HG03135 (cell line): ENCODE data around the gene RBP3.

Experiments
- ATAC-seq: cut with Tn5 transposase; IDR thresholded peaks from one replicate; pipeline ENCODE4 v1.9.1; 2021; ENCODE audit warnings: mild to moderate bottlenecking, moderate library complexity; ENCODE audit not compliant: unreplicated experiment

RBP3 gene

DNA sequence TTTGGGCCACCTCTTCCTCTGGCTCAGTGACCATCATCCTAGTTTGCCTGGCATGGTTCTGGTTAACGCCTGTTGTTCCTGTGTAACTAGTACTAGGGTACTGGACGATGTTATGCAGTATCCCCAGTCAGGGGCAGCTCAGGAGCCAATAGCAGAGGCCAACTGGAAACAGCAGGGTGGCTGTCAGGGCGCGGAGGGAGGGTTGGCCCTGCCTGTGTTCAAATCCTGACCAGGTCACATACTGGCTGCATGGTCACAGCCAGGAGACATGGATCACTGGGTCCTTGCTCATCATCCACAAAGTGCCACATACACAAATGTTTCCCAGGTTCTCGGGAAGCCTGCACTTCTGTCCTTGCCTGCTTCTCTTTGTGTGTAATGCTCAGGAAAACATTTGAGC lies 12.3 kb upstream of the RBP3 start:
- ATAC-seq = no peak

DNA sequence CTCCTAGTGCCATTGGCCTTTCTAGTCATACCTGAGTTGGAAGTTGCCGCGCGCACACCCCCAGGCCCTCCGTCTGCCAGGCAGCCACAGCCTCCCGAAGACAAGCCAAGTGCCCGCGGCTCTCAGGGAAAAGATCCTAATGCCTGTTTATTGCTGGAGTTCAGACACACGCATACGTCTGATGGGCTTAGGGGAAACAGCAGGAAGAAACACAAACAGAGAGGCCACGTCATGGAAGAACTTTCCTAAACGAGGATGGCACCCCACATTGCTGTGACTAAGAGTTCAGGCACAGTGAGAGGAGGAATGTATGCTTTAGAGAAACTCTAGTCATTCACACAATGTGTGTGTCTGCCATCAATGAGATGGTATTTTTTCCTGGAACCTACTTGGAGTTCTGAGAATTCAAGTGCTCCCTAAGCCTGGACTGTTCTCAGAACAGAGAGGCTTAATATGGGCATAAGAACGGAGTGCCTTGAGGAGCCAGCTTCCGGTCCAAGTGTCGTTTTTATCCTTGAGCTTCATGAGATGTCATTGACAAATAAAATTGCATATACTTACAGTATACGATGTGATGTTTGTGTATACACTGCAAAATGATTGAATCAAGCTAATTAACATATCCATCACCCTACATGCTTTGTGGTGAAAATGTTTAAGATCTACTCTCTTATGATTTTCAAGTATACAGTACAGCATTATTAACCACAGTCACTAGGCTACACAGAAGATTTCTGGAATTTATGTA lies 11.6 kb upstream of the RBP3 start:
- no peak for ATAC-seq

- ATAC-seq = no peak
Measured at GRCh38 chr10:47337310-47337709, 10.9 kb upstream of the RBP3 start.

DNA sequence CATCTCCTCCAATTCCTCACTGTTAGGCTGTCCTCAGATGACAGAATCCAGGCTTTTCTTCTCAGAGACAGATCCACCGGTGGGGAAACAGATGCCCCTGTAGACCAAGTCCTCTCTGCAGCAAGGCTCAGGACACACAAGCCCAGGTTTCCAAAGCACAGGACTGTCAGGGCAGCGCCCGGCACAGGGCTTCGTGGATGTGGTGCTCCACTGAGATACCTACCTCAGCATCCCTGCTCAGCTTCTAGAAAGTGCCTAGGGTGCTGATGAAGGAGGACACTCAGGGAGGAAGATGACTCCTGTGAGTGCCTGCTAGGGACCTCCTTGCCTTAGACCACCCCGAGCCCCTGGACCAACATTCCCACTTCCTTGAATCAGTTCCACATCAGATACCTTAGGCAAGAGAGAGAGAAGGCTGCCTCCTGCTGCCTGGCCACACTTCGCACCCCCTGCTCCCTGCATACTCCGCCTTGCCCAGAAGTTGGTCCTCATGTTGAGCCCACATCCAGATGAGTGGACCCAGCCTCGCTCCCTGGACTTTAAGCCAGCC lies 8.9 kb upstream of the RBP3 start:
- ATAC-seq = no peak

DNA sequence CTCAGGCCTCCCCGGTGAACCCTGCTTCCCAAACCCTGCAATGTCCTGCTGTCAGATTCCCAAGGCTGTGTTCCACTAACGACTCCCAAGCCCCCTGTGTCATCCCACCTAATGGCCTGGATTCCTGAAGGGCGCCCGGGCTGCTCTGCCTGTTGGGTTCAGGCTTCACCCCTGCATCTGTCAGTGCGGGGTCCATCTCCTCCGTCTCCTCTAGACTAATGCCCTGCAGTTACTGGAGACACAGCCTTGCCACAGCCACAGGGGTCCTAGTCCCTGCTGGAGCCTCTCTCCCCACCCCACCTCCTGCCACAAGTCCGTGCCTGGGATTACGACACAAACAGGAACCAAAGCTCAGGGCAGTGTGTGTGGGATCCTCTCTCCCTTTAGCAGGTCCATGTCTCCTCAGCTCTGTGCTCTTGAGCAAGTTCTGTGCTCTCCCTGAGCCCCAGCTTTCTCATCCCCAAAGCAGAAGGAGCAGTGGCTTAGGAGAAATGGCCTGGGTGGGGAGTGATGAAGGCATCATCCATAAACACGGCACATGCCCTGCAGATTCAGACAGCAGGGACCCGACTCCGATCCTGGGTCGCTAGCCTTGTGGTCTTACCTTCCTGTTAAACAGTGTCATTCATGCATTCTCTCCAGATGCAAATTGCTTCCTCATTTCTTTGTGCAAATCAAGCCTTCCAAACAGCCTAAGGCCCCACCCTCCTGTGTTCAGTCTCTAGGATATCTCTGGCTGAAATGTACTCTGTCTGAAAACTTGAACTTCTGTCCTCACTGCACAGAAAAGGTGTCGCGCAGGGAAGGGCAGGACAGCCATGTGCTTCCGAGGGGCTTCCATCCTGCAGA lies 8.2 kb upstream of the RBP3 start:
- no peak for ATAC-seq

DNA sequence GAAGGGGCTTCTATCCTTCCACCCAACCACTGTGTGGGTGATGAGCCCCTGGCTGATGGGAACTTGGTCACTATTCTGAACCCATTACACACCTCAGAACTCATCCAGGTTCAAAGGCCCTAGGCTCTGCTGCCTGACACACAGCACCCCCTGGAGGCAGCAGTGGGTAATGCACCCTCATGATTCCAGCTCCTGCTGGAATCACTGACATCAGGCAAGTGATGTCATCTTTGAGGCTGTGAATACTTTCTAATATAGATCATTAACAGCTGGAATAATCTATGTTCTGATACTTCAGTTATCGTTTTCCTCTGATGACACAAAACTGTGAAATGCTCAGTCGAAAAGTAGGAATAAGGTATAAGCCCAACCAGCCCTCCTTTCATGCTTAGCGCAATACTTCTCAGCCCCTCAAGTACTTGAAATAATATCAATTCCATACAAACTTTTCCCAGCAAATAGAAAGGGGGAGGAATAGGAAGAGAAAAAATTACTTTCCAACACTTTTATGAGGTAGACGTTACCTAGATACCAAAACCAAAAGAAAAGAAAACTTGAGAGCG lies 7.5 kb upstream of the RBP3 start:
- no peak for ATAC-seq

- ATAC-seq = no peak
Measured at GRCh38 chr10:47344996-47345870, 2.9 kb upstream of the RBP3 start.

GRCh38 chr10:47346581-47347302 lies 1.4 kb upstream of the RBP3 start:
- ATAC-seq = no peak

- ATAC-seq = no peak
Measured at GRCh38 chr10:47347303-47347675, 874 bp upstream of the RBP3 start.

DNA sequence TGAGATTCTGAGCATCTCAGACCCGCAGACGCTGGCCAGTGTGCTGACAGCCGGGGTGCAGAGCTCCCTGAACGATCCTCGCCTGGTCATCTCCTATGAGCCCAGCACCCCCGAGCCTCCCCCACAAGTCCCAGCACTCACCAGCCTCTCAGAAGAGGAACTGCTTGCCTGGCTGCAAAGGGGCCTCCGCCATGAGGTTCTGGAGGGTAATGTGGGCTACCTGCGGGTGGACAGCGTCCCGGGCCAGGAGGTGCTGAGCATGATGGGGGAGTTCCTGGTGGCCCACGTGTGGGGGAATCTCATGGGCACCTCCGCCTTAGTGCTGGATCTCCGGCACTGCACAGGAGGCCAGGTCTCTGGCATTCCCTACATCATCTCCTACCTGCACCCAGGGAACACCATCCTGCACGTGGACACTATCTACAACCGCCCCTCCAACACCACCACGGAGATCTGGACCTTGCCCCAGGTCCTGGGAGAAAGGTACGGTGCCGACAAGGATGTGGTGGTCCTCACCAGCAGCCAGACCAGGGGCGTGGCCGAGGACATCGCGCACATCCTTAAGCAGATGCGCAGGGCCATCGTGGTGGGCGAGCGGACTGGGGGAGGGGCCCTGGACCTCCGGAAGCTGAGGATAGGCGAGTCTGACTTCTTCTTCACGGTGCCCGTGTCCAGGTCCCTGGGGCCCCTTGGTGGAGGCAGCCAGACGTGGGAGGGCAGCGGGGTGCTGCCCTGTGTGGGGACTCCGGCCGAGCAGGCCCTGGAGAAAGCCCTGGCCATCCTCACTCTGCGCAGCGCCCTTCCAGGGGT lies 703 bp downstream of the RBP3 start:
- no peak for ATAC-seq

DNA sequence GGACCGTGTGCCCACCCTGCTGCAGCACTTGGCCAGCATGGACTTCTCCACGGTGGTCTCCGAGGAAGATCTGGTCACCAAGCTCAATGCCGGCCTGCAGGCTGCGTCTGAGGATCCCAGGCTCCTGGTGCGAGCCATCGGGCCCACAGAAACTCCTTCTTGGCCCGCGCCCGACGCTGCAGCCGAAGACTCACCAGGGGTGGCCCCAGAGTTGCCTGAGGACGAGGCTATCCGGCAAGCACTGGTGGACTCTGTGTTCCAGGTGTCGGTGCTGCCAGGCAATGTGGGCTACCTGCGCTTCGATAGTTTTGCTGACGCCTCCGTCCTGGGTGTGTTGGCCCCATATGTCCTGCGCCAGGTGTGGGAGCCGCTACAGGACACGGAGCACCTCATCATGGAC lies 1.4 kb downstream of the RBP3 start:
- ATAC-seq = no peak

GRCh38 chr10:47349941-47350371 lies 1.8 kb downstream of the RBP3 start:
- no peak for ATAC-seq

DNA sequence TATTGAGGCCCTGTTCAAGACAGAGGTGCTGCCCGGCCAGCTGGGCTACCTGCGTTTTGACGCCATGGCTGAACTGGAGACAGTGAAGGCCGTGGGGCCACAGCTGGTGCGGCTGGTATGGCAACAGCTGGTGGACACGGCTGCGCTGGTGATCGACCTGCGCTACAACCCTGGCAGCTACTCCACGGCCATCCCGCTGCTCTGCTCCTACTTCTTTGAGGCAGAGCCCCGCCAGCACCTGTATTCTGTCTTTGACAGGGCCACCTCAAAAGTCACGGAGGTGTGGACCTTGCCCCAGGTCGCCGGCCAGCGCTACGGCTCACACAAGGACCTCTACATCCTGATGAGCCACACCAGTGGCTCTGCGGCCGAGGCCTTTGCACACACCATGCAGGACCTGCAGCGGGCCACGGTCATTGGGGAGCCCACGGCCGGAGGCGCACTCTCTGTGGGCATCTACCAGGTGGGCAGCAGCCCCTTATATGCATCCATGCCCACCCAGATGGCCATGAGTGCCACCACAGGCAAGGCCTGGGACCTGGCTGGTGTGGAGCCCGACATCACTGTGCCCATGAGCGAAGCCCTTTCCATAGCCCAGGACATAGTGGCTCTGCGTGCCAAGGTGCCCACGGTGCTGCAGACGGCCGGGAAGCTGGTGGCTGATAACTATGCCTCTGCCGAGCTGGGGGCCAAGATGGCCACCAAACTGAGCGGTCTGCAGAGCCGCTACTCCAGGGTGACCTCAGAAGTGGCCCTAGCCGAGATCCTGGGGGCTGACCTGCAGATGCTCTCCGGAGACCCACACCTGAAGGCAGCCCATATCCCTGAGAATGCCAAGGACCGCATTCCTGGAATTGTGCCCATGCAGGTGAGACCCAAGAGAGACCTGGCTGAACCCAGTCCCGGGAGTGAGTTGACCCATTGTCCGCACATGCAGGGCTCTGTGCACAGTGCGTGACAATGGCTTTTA lies 2.8 kb downstream of the RBP3 start:
- no peak for ATAC-seq

DNA sequence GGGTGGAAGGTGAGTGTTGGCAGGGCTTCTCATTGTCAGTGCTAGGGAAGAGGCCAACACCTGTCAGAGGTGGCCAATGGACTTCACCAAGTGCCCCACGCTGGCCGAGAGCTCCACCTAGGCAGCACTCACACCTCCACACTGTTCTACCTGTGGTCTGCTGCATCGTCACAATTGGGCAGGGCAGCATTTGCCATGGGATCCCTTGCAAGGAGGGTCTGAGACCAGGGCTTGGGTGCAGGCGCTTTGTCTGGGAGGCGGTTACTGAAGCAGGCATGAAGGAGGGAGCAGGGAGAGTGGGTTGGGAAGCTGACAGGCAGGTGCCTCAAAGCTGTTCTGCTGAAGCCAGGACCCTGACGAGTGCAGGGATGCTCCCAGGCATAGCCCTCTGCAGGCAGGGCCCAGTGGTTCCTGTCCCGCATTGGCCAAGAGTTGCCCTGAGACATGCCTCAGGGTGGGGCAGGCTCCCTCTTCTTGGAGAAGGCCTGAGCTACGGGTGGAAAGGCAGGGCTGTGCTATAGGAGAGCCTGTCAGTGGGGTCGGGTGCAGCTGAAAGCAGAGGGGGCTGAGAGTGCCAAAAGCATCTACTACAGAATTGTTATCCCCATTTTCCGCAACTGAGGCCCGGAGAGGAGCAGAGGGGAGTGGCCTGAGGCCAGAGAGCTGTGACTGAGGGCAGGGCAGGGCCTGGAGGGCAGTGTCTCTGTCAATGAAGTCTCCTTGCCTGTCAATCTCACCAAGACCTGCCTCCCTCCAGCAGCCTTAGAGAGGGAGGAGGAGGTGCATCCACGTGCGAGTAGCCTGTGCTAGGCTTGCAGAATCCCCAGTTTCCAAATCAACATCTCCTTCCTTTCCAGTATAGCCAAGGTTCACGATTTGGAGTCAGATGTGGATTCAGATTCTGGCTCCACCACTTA lies 4.0 kb downstream of the RBP3 start:
- no peak for ATAC-seq

- no peak for ATAC-seq
Measured at GRCh38 chr10:47353351-47353750, 5.2 kb downstream of the RBP3 start.

GRCh38 chr10:47354165-47354564 lies 6.0 kb downstream of the RBP3 start:
- no peak for ATAC-seq

DNA sequence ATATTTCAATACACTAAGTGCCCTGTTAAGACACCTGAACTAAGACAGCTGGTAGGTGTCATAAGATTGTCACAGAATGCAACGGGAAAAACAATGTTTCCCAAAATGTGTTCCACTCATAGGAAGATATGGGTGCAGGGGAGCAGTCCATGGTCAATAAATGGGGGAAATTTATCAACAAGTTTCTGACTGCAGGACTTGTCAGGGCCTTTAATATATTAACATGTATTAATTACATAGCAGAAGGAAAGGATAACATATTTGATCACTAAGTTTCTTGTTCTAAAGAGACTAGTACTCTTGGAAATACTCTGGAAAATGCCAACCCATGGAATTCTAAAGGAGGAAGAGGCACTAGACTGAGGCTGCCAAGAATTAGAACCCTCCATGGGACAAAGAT lies 6.7 kb downstream of the RBP3 start:
- ATAC-seq = no peak
